K562 (cell line): ENCODE measurements around the gene KCND1. TPM values are rescaled to one million over a fixed set of nuclear protein-coding genes. Genes with fewer than 3 reads are reported as not detected.

Experiments used
- ATAC-seq: fragments of 200-7000 bp; cut with Tn5 transposase; 3 replicates; pipeline ENCODE4 v1.9.1; 2020; ENCODE audit warnings: moderate library complexity
- BruUV-seq: library from RNA; stranded (reverse); fragments of 400-500 nt; replicated peaks from 2 replicates; lab custom pipeline; 2021; lab: Mats Ljungman, UMichigan
- CTCF ChIA-PET: fragments of 300-600 bp; formaldehyde crosslinking; extraction: SDS; loops from one replicate; lab custom pipeline; 2021; ENCODE audit warnings: low intra/inter-chr PET ratio; lab: Yijun Ruan, JAX
- POLR2A ChIA-PET: fragments of 300-600, 350-650 bp; sonication (Branson Sonifier 250); formaldehyde crosslinking; extraction: SDS; loops from one replicate; lab custom pipeline; 2021; ENCODE audit warnings: antibody characterized with exemption, inconsistent platforms; lab: Yijun Ruan, JAX
- DNase-seq, 4 experiments: peaks; one replicate each; pipeline versions ENCODE4 v3.0.0 to v3.0.0-alpha.2; 2011 to 2018; ENCODE audit warnings: low spot score in 3 of 4, mixed read lengths in 3 of 4; ENCODE audit errors: extremely low read depth in 1 of 4
- FAIRE-seq: peaks from 2 replicates; lab custom pipeline; 2011; peaks lifted over from hg19 to GRCh38; lab: Jason Lieb, UNC
- H2AFZ ChIP-seq: 2 replicates; pipeline ENCODE4 v1.6.0; 2011; ENCODE audit warnings: low read depth, low read length, control low read depth, inconsistent platforms
- H3K27ac ChIP-seq: fragments of 200-600 bp; 3 replicates; pipeline ENCODE4 v1.8.0; 2011; ENCODE audit warnings: low read depth, mild to moderate bottlenecking, control low read depth, inconsistent platforms, low read length, moderate library complexity, mixed read lengths; ENCODE audit errors: extremely low read depth
- H3K27me3 ChIP-seq, 2 experiments: fragments of 300-600 bp in 1 of 2; 2 replicates in 1 of 2; 3 replicates in 1 of 2; pipeline versions ENCODE4 v1.6.0 to v1.8.0; 2011; ENCODE audit warnings: inconsistent platforms in 2 of 2, low read length in 2 of 2, mild to moderate bottlenecking in 1 of 2, mixed read lengths in 1 of 2, moderate library complexity in 1 of 2; ENCODE audit not compliant: control insufficient read depth in 2 of 2, insufficient read depth in 2 of 2
- H3K36me3 ChIP-seq: fragments of 300-600 bp; 3 replicates; pipeline ENCODE4 v1.8.0; 2011; ENCODE audit warnings: mild to moderate bottlenecking, low read length, inconsistent platforms; ENCODE audit not compliant: control insufficient read depth, insufficient read depth
- H3K4me1 ChIP-seq, 2 experiments: fragments of 200-600 bp in 1 of 2; replicated peaks in 1 of 2; 2 replicates in 1 of 2; 3 replicates in 1 of 2; pipeline versions ENCODE4 v1.5.1 to v1.8.0; 2011; ENCODE audit warnings: inconsistent platforms in 2 of 2, low read length in 2 of 2, mild to moderate bottlenecking in 1 of 2, mixed read lengths in 1 of 2, moderate library complexity in 1 of 2; ENCODE audit not compliant: control insufficient read depth in 2 of 2, insufficient read depth in 2 of 2
- H3K4me2 ChIP-seq: 2 replicates; pipeline ENCODE4 v1.6.1; 2011; ENCODE audit warnings: low read length, control low read depth, inconsistent platforms, mixed read lengths; ENCODE audit not compliant: insufficient read depth
- H3K4me3 ChIP-seq: fragments of 200-600 bp; sonication (generic), shearing (Covaris generic); 2 replicates; pipeline ENCODE4 v1.5.1; 2016; ENCODE audit warnings: control low read depth, inconsistent platforms
- H3K79me2 ChIP-seq: fragments of 200-600 bp; 3 replicates; pipeline ENCODE4 v1.8.0; 2011; ENCODE audit warnings: low read length, inconsistent platforms; ENCODE audit not compliant: control insufficient read depth, insufficient read depth
- H3K9ac ChIP-seq, 2 experiments: 2 replicates each; pipeline versions ENCODE4 v1.6.0 to v1.6.1; 2011; ENCODE audit warnings: low read depth in 2 of 2, low read length in 2 of 2, control low read depth in 1 of 2, inconsistent platforms in 1 of 2, mild to moderate bottlenecking in 1 of 2, mixed read lengths in 1 of 2; ENCODE audit not compliant: insufficient read depth in 1 of 2
- H3K9me1 ChIP-seq: one replicate; pipeline ENCODE4 v1.6.0; 2011; ENCODE audit warnings: inconsistent platforms, mild to moderate bottlenecking, low read length, moderate library complexity; ENCODE audit not compliant: control insufficient read depth, insufficient read depth
- H3K9me3 ChIP-seq: replicated peaks from 2 replicates; pipeline ENCODE4 v1.5.1; 2011; ENCODE audit warnings: low read depth, low read length, inconsistent platforms; ENCODE audit not compliant: control insufficient read depth, insufficient read depth
- H4K20me1 ChIP-seq: replicated peaks from 2 replicates; pipeline ENCODE4 v1.6.1; 2011; ENCODE audit warnings: low read length, inconsistent platforms, mixed read lengths; ENCODE audit not compliant: control insufficient read depth, insufficient read depth
- CBX1 ChIP-seq: sonication (generic); IDR thresholded peaks from 2 replicates; pipeline ENCODE4 v1.6.1; 2016; ENCODE audit warnings: antibody characterized with exemption, low read depth, mild to moderate bottlenecking
- COPS2 ChIP-seq: fragments of 450-650 bp; conservative IDR thresholded peaks from 2 replicates; pipeline ENCODE4 v1.6.1; 2016; ENCODE audit warnings: mild to moderate bottlenecking, moderate library complexity
- CREB1 ChIP-seq, 2 experiments: sonication (generic) in 1 of 2; formaldehyde crosslinking in 1 of 2; IDR thresholded peaks; 2 replicates each; pipeline versions ENCODE4 v1.6.1 to v1.8.0; 2012 to 2022; ENCODE audit warnings: inconsistent platforms in 1 of 2, mild to moderate bottlenecking in 1 of 2, missing genetic modification reagents in 1 of 2, moderate library complexity in 1 of 2
- HDAC6 ChIP-seq: IDR thresholded peaks from 2 replicates; pipeline ENCODE4 v1.6.1; 2012; ENCODE audit warnings: low read depth, mild to moderate bottlenecking, control low read depth, inconsistent platforms, low read length, moderate library complexity
- SAFB2 ChIP-seq: fragments of 200-400 bp; formaldehyde crosslinking; IDR thresholded peaks from 2 replicates; pipeline ENCODE4 v1.6.1; 2018; ENCODE audit warnings: borderline replicate concordance, low read length, low read depth, moderate library complexity; ENCODE audit not compliant: severe bottlenecking
- SMARCA5 ChIP-seq: fragments of 450-650 bp; IDR thresholded peaks from 2 replicates; pipeline ENCODE4 v1.6.1; 2016
- SPI1 ChIP-seq: IDR thresholded peaks from 2 replicates; pipeline ENCODE4 v1.6.1; 2011; ENCODE audit warnings: low read depth, low read length, control low read depth, borderline replicate concordance
- ZBTB9 ChIP-seq: fragments of 450-650 bp; formaldehyde crosslinking; IDR thresholded peaks from 2 replicates; pipeline ENCODE4 v1.4.0; 2020; ENCODE audit warnings: mild to moderate bottlenecking, moderate library complexity
- ZNF311 ChIP-seq: fragments of 250-450 bp; sonication (Bioruptor Pico); IDR thresholded peaks from 2 replicates; pipeline ENCODE4 v1.4.0; 2020; ENCODE audit warnings: mild to moderate bottlenecking, moderate library complexity
- WGBS: fragments of 100-300 bp; shearing (Covaris generic); methylation state at CpG from one replicate; pipeline ENCODE4 v1.1.6; 2016; ENCODE audit warnings: low coverage, mixed read lengths; ENCODE audit not compliant: insufficient coverage; ENCODE audit errors: missing lambda C conversion rate; 5-methylcytosine and 5-hydroxymethylcytosine counted together
- in situ Hi-C: fragments of 300-500 bp; cut with MboI; formaldehyde crosslinking; loops from 4 replicates; pipeline ENCODE4 v1.15.0; 2018; ENCODE audit warnings: inconsistent platforms, mixed read lengths
- intact Hi-C: fragments of 100-400 bp; cut with micrococcal nuclease; formaldehyde crosslinking; loops from 2 replicates; pipeline ENCODE4 v1.14.2; 2022
- polyA plus RNA-seq, 8 experiments: library from polyadenylated mRNA; depleted of rRNA in 4 of 8; stranded (reverse) in 5 of 8; unstranded in 3 of 8; fragments of >200 nt; fragmentation: Nextera tagmentation in 2 of 8; fragmentation: Illumina TruSeq in 1 of 8; extraction: Ambion mirVana in 2 of 8; extraction: Trizol in 1 of 8; gene quantifications; 2 replicates each; pipeline versions ENCODE4 v1.2.1 to v1.2.3, GENCODE V29; 2011 to 2014; ENCODE audit warnings: inconsistent platforms in 1 of 8, missing spikeins in 1 of 8
- total RNA-seq, 7 experiments: library from RNA; depleted of rRNA in 6 of 7; stranded (reverse); fragments of >200 nt in 6 of 7; fragmentation: Illumina TruSeq in 2 of 7; extraction: Trizol in 2 of 7; gene quantifications; 2 replicates each; pipeline versions ENCODE4 v1.2.1 to v1.2.3, GENCODE V29; 2011 to 2021; ENCODE audit warnings: low replicate concordance in 1 of 7

KCND1 gene
- total and polyA plus RNA-seq, 9 of the 15 experiments (the other 6 are each of a cell fraction or from before 2014, with no cell fraction given) = 0.06 to 0.83 (median 0.39) TPM; not detected in 1

GRCh38 chrX:48976086-48976485, 4.4 kb upstream of the KCND1 start:
- Histone ChIP-seq H3K36me3 (peaks cover 37% of the 10 kb centered on the region; the same call in 2 of the 3 replicates), H3K9ac (0 out of 4 replicates have a peak overlapping the region, but pooled peaks of 1 of the 2 experiments have one; percentile 7), H3K79me2 (no peaks in the 10 kb centered on the region), H3K9me3 (no peaks in the 10 kb centered on the region), H2AFZ (no peak overlapping the region), H3K27ac (no peak overlapping the region), H3K4me3 (no peak overlapping the region), H3K4me2 (no peak overlapping the region), H3K27me3 (no peaks in the 10 kb centered on the region), H3K4me1 (peaks cover 15 to 20% of the 10 kb centered on the region in 2 experiments; a peak in 4 of 5 replicates), H4K20me1 (no peaks in the 10 kb centered on the region), H3K9me1 (no peaks in the 10 kb centered on the region)
- no TSS peak for BruUV-seq
- 72% methylated on average over 2 of the region's 6 CpGs for WGBS
- in situ Hi-C loops (loop anchor here (10.0 kb wide), 1 partner anchor 129 kb away; no protein-coding TSS in a partner anchor), intact Hi-C loops (no loop called here)
- DNase-seq = no peak
- no peak for FAIRE-seq
- ChIA-PET CTCF (no interaction called here), POLR2A (no interaction called here)
- TF ChIP-seq SAFB2 (no peak), SPI1 (peak; percentile 72; the same call in 1 of the 2 replicates), COPS2 (no peak)
- no peak for ATAC-seq

- DNase-seq = no peak
- peaks cover 15 to 17% of the 10 kb centered on the region in 2 experiments; a peak in 4 of 5 replicates for H3K4me1 ChIP-seq
- H3K27ac ChIP-seq = no peak overlapping the region
- H3K4me2 ChIP-seq = no peak overlapping the region
- CTCF ChIA-PET = no interaction called here
- peaks cover 33% of the 10 kb centered on the region; the same call in 2 of the 3 replicates for H3K36me3 ChIP-seq
- no peaks in the 10 kb centered on the region for H3K9me3 ChIP-seq
- H2AFZ ChIP-seq = no peak overlapping the region
- intact Hi-C loops (no loop called here), in situ Hi-C loops (loop anchor here (10.0 kb wide), 1 partner anchor 129 kb away; no protein-coding TSS in a partner anchor)
- TF ChIP-seq SMARCA5 (no peak), CREB1 (IDR thresholded peaks at IDR 0.05) (no peak), CREB1 (CRISPR knock-in tag; IDR thresholded peaks at IDR 0.05) (no peak), ZBTB9 (CRISPR knock-in tag) (no peak), ZNF311 (CRISPR knock-in tag) (no peak), HDAC6 (no peak), CBX1 (no peak)
- ATAC-seq = no peak
- BruUV-seq = no TSS peak
- H3K27me3 ChIP-seq = no peaks in the 10 kb centered on the region
- POLR2A ChIA-PET = interaction anchor here (0.6 kb wide), 1 partner anchor 134 kb away, joined by 3 read pairs; no protein-coding TSS in a partner anchor
- no peaks in the 10 kb centered on the region for H3K9me1 ChIP-seq
- no peak for FAIRE-seq
- no peaks in the 10 kb centered on the region for H4K20me1 ChIP-seq
- no peaks in the 10 kb centered on the region for H3K79me2 ChIP-seq
- H3K9ac ChIP-seq = 0 out of 4 replicates have a peak overlapping the region, but pooled peaks of 1 of the 2 experiments have one; percentile 7
- 78% methylated on average over 2 of the region's 5 CpGs for WGBS
- H3K4me3 ChIP-seq = no peak overlapping the region
Measured at GRCh38 chrX:48975541-48975940, 3.9 kb upstream of the KCND1 start.
